ENCODE results near the gene NR3C2. TPM values are rescaled to one million over a fixed set of nuclear protein-coding genes. Genes with fewer than 3 reads are reported as not detected.
A peak's percentile ranks its signal among the peaks of the same experiment; 100 is the strongest.

The NR3C2 gene
- total RNA-seq, 1 donor from 2014 or later, result 0.75 TPM

DNA sequence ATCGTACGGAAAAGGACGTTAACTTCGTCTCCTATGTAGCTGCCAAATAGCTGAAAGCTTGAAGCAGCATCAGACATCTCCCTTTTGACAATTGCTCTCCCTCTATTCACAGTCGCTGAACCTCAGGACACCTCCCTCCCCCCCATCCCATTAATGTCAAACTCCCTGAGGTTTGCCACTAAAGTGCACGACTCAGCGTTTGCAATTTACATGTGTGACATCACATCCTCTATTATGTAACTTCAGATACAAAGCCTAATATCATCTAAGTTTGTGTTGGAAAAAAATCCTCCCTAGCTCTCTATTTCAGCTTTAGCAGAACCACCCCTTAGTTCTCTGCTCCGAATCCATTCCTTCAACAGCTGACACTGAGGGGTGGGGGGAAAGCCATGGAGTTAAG lies 5.5 kb upstream of the NR3C2 start:
- TF ChIP-seq CTCF (IDR thresholded peaks at IDR 0.05), result no peak
- no peak for DNase-seq (ENCODE audit: extremely low spot score, unreplicated experiment)
- H3K4me1 Mint-ChIP-seq (ENCODE audit: unreplicated experiment), result peaks cover 17% of the 10 kb centered on the region
- no peak overlapping the region for H3K27ac Mint-ChIP-seq (ENCODE audit: unreplicated experiment)
- peaks cover 50% of the 10 kb centered on the region for H3K27me3 Mint-ChIP-seq (ENCODE audit: unreplicated experiment)
- no peaks in the 10 kb centered on the region for H3K9me3 Mint-ChIP-seq (ENCODE audit: unreplicated experiment)
- no peaks in the 10 kb centered on the region for H3K36me3 Mint-ChIP-seq (ENCODE audit: unreplicated experiment)
- no peak overlapping the region for H3K4me3 Mint-ChIP-seq (ENCODE audit: unreplicated experiment)

DNA sequence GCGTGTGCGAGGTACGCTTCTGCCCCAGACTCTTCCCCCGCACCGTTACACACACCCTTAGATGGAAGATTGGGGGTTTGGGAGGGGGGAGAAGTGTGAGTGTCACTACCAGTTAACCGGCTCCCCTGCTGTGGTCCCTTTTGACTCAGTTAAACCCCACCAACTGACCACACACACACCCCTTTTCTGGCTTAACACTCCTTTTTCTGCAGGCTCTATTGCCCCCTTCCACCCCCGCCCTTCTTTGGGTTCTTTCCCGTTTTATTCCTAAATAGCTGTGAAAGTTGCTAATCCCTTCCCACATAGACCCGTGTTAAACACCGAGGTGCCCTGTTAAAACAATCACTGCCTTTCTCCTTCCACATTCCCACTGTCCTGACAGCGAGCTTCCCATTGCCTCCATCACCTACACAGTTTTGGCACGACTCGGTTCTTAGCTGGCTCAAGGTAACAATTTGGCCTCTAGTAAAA lies 3.7 kb upstream of the NR3C2 start:
- H3K4me3 Mint-ChIP-seq (ENCODE audit: unreplicated experiment), result peak overlapping the region; percentile 67
- no peaks in the 10 kb centered on the region for H3K9me3 Mint-ChIP-seq (ENCODE audit: unreplicated experiment)
- peaks cover 24% of the 10 kb centered on the region for H3K4me1 Mint-ChIP-seq (ENCODE audit: unreplicated experiment)
- H3K27ac Mint-ChIP-seq (ENCODE audit: unreplicated experiment), result no peak overlapping the region
- DNase-seq (ENCODE audit: extremely low spot score, unreplicated experiment), result no peak
- peaks cover 64% of the 10 kb centered on the region for H3K27me3 Mint-ChIP-seq (ENCODE audit: unreplicated experiment)
- no peaks in the 10 kb centered on the region for H3K36me3 Mint-ChIP-seq (ENCODE audit: unreplicated experiment)
- no peak for TF ChIP-seq CTCF (IDR thresholded peaks at IDR 0.05)

DNA sequence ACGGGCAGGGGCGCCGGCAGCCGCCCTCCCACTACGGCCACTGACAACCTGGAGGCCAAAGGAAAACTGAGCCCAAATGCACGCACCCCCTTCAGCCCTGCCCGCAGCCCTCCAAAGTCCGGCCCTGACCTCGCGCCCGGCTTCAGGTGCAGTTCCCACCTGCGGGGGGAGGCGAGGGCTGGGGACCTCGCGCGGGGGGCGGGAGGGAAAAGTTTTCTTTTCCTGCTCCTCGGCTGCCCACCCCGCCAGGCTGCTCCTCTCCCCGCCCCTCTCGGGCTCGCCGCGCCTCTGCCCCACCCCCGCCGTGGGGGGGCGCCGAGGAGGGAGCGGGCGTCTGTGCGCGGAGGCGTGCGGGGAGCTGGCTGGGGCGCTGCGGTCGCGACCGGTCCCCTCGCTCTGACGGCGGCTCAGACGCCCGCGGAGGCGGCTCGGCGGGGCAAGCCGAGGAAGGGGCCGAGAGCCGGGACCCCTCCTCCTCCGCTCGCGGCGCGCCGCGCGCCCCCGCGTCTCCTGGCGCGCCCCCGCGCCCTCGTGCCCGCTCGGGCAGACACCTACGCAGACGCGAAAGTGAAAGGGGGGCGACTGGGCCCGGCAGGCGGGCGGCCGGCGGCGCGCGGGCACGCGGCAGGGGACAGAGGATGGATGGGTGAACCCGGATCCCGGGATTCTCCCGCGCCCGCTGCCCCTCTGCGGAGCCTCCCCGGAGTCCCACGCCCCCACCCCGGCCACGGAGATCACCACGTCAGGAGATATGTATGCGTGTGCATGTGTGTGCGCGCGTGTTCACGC lies 3.1 kb upstream of the NR3C2 start:
- H3K4me3 Mint-ChIP-seq (ENCODE audit: unreplicated experiment), result peak overlapping the region; percentile 67
- H3K27me3 Mint-ChIP-seq (ENCODE audit: unreplicated experiment), result peaks cover 70% of the 10 kb centered on the region
- peaks cover 24% of the 10 kb centered on the region for H3K4me1 Mint-ChIP-seq (ENCODE audit: unreplicated experiment)
- no peaks in the 10 kb centered on the region for H3K36me3 Mint-ChIP-seq (ENCODE audit: unreplicated experiment)
- no peak for TF ChIP-seq CTCF (IDR thresholded peaks at IDR 0.05)
- no peak for DNase-seq (ENCODE audit: extremely low spot score, unreplicated experiment)
- no peak overlapping the region for H3K27ac Mint-ChIP-seq (ENCODE audit: unreplicated experiment)
- no peaks in the 10 kb centered on the region for H3K9me3 Mint-ChIP-seq (ENCODE audit: unreplicated experiment)

DNA sequence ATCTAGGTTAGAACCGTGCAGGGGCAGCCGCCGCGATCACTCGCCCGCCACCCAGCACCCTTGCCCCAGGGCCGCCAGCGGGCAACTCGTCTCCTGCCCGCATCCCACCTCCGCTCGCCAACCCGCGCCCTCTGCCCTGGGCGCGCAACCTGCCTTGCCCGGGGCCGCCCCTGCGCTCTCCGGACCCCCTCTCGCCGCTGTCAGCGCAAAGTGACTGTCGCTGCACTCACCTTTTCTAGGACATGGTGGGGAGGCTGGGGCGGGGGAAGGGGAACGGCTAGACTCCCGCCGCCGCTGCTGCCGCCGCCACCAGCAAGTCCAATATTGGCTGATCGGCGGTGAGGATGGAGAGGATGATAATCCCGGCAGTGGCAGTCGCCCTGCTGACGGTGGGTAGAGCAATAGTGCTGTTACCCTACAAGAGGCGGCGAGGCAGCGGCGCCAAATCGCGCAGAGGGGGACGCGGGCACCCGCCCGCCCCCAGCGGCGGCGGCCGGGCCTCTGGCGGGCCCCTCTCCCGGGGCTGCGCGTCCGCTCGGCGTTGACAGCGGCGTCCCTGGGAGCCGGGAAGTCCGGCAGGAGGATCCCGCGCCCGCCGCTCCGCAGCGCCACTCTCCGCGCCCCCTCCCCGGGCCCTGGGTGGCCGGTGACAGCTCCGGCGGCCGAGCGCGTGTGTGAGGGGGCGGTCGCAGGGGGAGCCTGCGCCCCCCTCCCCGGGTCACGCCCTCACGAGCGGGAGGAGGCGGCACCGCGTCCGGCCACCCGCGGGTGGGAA lies 2.3 kb upstream of the NR3C2 start:
- Mint-ChIP-seq H3K9me3 (ENCODE audit: unreplicated experiment) (no peaks in the 10 kb centered on the region), H3K27me3 (ENCODE audit: unreplicated experiment) (peaks cover 73% of the 10 kb centered on the region), H3K4me1 (ENCODE audit: unreplicated experiment) (peaks cover 24% of the 10 kb centered on the region), H3K36me3 (ENCODE audit: unreplicated experiment) (no peaks in the 10 kb centered on the region), H3K4me3 (ENCODE audit: unreplicated experiment) (peak overlapping the region; percentile 69), H3K27ac (ENCODE audit: unreplicated experiment) (no peak overlapping the region)
- TF ChIP-seq CTCF (IDR thresholded peaks at IDR 0.05), result peak; percentile 7
- DNase-seq (ENCODE audit: extremely low spot score, unreplicated experiment), result no peak
